Measurements from ENCODE around the gene HSPA2. TPM values are rescaled to one million over a fixed set of nuclear protein-coding genes. Genes with fewer than 3 reads are reported as not detected.
A peak's percentile ranks its signal among the peaks of the same experiment; 100 is the strongest.

Gene HSPA2
- total RNA-seq: 1 to 10 TPM; 7.2 to 7.3 TPM

DNA sequence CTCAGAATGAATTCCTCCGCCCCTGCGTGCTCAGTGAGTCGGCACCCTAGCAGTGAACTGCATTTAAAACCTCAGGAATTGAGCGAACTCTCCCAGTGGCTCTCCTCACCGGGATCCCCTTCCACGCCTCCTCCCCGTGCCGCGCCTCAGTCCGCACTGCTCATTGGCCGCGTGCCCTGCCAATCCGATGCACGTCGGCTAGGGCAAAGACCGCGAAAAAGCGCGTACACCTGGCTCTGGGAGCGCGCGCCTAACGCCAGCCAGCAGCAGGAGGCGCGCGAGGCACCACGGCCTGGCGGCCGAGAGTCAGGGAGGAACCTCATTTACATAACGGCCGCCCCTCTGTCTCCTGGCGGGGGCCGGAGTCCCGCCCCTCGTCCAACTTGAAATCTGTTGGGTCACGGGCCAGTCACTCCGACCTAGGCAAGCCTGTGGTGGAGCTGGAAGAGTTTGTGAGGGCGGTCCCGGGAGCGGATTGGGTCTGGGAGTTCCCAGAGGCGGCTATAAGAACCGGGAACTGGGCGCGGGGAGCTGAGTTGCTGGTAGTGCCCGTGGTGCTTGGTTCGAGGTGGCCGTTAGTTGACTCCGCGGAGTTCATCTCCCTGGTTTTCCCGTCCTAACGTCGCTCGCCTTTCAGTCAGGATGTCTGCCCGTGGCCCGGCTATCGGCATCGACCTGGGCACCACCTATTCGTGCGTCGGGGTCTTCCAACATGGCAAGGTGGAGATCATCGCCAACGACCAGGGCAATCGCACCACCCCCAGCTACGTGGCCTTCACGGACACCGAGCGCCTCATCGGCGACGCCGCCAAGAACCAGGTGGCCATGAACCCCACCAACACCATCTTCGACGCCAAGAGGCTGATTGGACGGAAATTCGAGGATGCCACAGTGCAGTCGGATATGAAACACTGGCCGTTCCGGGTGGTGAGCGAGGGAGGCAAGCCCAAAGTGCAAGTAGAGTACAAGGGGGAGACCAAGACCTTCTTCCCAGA, at the start of gene HSPA2:
Gene HSPA2, plus strand, starts transcription at position 534 of the 995 bp plus-strand sequence. Its CDS starts 109 bp downstream, at position 643.
- Mint-ChIP-seq H3K4me3 (peak within 1 kb of the TSS; percentile 82), H3K27ac (peak within 1 kb of the TSS; percentile 96), H3K27me3 (peaks cover 50% of the 10 kb centered on the region), H3K9me3 (ENCODE audit: low read depth) (no peaks in the 10 kb centered on the region), H3K36me3 (peaks cover 10% of the 10 kb centered on the region), H3K4me1 (peaks cover 38% of the 10 kb centered on the region)
- peak; percentile 95 for ATAC-seq
- peak; percentile 98 for DNase-seq
- CTCF ChIA-PET: interaction anchor here (0.5 to 3.5 kb wide), 24 partner anchors 9 to 723 kb away, joined by 3 to 16 read pairs (median 4); partner anchors contain the start of genes FNTB and PPP1R36

DNA sequence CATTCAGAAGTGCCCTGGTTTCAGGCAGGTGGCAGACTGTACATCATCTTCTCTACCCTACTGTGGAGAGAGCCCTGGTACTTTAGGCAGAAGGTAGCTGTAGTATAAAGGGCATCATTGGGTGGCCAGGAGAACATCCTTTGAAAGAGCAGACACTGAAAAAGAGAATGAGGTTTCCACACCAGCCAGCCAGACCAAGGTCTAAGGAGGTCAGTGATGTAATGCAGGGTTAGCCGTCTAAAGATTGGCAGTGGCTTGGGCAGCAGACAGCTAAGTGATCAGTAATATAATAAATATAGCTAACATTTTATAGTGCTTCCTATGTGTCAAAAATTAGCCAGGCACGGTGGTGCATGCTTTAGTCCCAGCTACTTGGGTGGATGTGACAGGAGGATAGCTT, 48.9 kb upstream of the HSPA2 start:
- no peak overlapping the region for H3K27ac Mint-ChIP-seq
- DNase-seq: no peak

DNA sequence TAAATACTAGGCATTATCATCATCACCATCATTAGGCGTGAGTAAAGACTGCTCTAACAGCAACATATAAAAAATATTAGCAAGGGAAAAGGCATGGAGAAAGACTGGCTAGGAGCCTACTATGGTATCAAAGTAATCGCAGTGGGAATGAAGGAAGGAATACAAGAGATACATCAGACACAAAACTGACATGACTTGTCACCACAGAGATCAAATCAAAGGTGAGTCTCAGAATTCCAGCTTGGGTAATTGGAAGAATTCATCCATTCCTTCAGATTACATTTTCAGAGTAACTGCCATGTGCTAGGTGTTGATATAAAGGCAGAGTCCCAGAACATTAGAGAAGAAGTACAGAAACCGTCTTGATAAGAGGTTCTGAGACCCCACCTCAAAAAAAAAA, 47.1 kb upstream of the HSPA2 start:
- Mint-ChIP-seq H3K9me3 (ENCODE audit: low read depth) (no peaks in the 10 kb centered on the region), H3K36me3 (peaks cover 40% of the 10 kb centered on the region), H3K27ac (peak overlapping the region; percentile 0), H3K27me3 (no peaks in the 10 kb centered on the region), H3K4me1 (peaks cover 38% of the 10 kb centered on the region), H3K4me3 (no peak overlapping the region)
- ATAC-seq (no peak), DNase-seq (no peak)
- CTCF ChIA-PET: interaction anchor here (1.2 to 9.0 kb wide), 7 partner anchors 9 to 149 kb away, joined by 3 to 70 read pairs (median 4); no protein-coding TSS in a partner anchor

More for the DNA sequence above, 48.9 kb upstream of the HSPA2 start:
- Mint-ChIP-seq H3K36me3 (peaks cover 46% of the 10 kb centered on the region), H3K9me3 (ENCODE audit: low read depth) (no peaks in the 10 kb centered on the region), H3K27me3 (no peaks in the 10 kb centered on the region), H3K4me1 (peaks cover 28% of the 10 kb centered on the region), H3K4me3 (no peak overlapping the region)
- CTCF ChIA-PET: interaction anchor here (1.5 to 9.0 kb wide), 2 partner anchors 19 to 62 kb away, joined by 3 to 70 read pairs; no protein-coding TSS in a partner anchor
- ATAC-seq: no peak

DNA sequence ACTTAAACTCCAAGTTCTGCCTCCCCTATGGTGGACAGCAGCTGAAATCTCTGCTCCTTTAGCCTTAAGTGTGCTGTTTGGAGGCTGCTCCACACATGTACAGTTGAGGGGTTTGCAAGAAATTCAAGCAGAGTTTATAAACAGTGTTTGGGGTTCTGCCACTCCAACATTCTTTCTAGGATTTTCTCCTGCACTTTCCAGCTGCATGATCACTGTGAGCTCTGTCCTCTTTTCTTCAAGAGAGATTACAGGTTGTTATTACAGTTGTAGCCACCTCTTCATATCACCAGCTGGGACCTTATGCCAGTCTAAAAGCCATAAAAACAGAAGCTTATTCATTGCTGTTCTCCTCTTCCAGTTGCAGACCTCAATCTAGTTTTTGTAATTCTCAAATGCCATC, 45.3 kb upstream of the HSPA2 start:
- CTCF ChIA-PET: interaction anchor here (1.2 to 9.0 kb wide), 4 partner anchors 10 to 151 kb away, joined by 3 to 70 read pairs (median 14); no protein-coding TSS in a partner anchor
- no peak overlapping the region for H3K4me3 Mint-ChIP-seq
- ATAC-seq (no peak), DNase-seq (no peak)
- H3K27ac Mint-ChIP-seq: peak overlapping the region; percentile 57
- H3K27me3 Mint-ChIP-seq: no peaks in the 10 kb centered on the region
- H3K4me1 Mint-ChIP-seq: peaks cover 50% of the 10 kb centered on the region
- peaks cover 46% of the 10 kb centered on the region for H3K36me3 Mint-ChIP-seq
- H3K9me3 Mint-ChIP-seq (ENCODE audit: low read depth): no peaks in the 10 kb centered on the region

DNA sequence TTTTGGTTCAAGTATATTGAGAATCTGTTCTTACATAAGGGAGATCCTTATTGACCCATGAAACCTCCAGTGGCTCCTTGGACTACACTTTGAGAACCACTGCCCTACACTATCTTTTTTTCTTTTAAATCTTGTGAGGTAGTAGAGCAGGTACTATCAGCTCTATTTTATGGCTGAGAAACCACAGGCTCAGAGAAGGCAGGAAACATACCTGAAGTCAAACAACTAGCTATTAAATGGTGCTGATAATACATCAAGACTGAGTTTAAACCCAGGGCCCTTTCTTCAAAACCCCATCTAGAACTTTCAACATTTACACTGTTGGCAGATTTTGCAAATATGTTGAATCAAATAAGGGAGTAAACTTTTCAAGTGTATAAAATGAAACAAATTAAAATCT, 43.8 kb upstream of the HSPA2 start:
- DNase-seq (no peak), ATAC-seq (no peak)
- CTCF ChIA-PET: interaction anchor here (0.9 to 9.0 kb wide), 6 partner anchors 10 to 193 kb away, joined by 3 to 70 read pairs (median 6); no protein-coding TSS in a partner anchor
- Mint-ChIP-seq H3K36me3 (peaks cover 42% of the 10 kb centered on the region), H3K27me3 (no peaks in the 10 kb centered on the region), H3K9me3 (ENCODE audit: low read depth) (no peaks in the 10 kb centered on the region), H3K4me1 (peaks cover 53% of the 10 kb centered on the region), H3K27ac (no peak overlapping the region), H3K4me3 (no peak overlapping the region)

DNA sequence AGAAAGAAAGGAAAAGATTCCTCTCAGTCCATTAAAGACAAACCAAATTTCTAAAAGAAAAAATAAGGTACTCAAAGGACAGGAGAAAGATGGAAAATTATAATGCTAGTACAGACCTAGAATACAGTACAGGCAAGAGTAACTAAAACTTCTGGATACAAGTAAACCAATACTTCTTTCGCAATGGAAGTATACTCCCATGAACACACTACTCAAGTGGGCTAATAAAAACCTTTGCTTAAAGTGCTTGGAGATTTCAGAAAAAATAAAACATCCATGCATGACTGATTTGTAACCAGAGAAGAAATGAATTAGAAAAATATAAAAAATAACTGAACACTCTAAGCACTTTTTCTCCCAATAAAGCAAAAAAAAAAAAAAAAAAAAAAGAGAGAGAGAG, 40.5 kb upstream of the HSPA2 start:
- CTCF ChIA-PET: interaction anchor here (1.3 to 3.3 kb wide), 2 partner anchors 11 to 18 kb away, joined by 3 to 22 read pairs; no protein-coding TSS in a partner anchor
- H3K36me3 Mint-ChIP-seq: peaks cover 50% of the 10 kb centered on the region
- H3K4me1 Mint-ChIP-seq: peaks cover 42% of the 10 kb centered on the region

DNA sequence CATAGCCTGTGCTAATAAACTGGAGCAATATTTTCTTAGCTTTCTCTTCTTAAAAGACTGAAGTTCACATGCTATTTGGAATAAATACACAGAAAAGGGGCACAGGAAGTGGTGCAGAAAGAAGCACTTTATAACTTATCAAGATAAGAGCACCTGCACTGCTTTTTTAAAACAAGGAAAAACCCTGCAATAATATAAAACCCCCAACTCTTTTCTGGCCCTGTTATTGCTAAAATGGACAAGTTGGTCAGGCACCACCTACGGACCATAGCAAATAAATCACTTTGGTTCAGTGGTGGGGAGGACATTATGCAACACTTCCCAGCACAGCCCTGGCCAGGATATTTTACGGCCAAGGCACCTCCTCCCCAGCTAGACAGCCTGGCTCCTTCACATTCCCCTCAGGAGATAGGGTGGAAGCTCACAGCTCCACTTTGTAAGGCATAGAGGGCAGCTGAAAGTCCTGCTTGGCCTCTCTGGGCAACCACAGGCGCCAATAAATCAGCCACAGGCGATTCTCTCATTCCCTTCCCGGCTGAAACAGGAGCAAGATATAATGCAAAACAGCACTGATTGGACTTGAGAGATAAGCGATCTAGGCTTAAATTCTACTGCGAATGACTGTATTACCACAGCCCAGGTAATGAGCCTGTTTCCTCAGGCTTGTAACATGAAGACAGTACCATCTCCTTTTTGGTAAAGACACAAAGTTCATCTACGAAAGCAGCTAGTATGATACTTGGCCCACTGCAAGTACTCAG, 39.0 kb upstream of the HSPA2 start:
- CTCF ChIA-PET: interaction anchor here (1.0 to 3.3 kb wide), 9 partner anchors 10 to 72 kb away, joined by 3 to 22 read pairs (median 4); no protein-coding TSS in a partner anchor
- DNase-seq (peak; percentile 49), ATAC-seq (no peak)
- peaks cover 56% of the 10 kb centered on the region for H3K36me3 Mint-ChIP-seq
- H3K27ac Mint-ChIP-seq: peak overlapping the region; percentile 99
- peak overlapping the region; percentile 91 for H3K4me3 Mint-ChIP-seq
- no peaks in the 10 kb centered on the region for H3K27me3 Mint-ChIP-seq
- no peaks in the 10 kb centered on the region for H3K9me3 Mint-ChIP-seq (ENCODE audit: low read depth)
- peaks cover 43% of the 10 kb centered on the region for H3K4me1 Mint-ChIP-seq

More for the DNA sequence above, 40.5 kb upstream of the HSPA2 start:
- Mint-ChIP-seq H3K4me3 (peak overlapping the region; percentile 91), H3K27me3 (no peaks in the 10 kb centered on the region), H3K27ac (peak overlapping the region; percentile 99), H3K9me3 (ENCODE audit: low read depth) (no peaks in the 10 kb centered on the region)
- DNase-seq (no peak), ATAC-seq (no peak)

DNA sequence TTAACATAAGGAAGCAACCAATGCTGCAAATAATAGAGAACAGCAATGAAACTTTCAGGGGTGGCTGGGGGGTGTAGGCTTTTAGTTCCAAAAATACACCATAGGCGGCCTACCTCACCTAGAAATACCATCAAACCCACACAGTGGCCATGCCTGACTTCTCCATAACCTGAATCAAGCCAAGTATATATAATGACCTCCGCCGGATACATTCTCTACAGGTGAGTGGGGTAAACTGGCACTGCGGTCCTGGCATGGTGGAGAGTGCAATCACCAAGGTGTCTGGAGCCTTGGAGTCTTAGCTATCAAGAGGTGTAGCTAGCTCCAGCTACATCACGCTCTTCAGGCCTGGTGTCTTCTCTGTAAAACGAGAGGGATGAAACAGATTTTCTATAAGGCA, 38.1 kb upstream of the HSPA2 start:
- DNase-seq (peak; percentile 54), ATAC-seq (no peak)
- Mint-ChIP-seq H3K4me3 (peak overlapping the region; percentile 91), H3K4me1 (peaks cover 42% of the 10 kb centered on the region), H3K36me3 (peaks cover 56% of the 10 kb centered on the region), H3K27me3 (no peaks in the 10 kb centered on the region), H3K9me3 (ENCODE audit: low read depth) (no peaks in the 10 kb centered on the region), H3K27ac (peak overlapping the region; percentile 99)
- CTCF ChIA-PET: interaction anchor here (0.6 to 3.3 kb wide), 11 partner anchors 9 to 978 kb away, joined by 3 to 22 read pairs (median 4); no protein-coding TSS in a partner anchor

DNA sequence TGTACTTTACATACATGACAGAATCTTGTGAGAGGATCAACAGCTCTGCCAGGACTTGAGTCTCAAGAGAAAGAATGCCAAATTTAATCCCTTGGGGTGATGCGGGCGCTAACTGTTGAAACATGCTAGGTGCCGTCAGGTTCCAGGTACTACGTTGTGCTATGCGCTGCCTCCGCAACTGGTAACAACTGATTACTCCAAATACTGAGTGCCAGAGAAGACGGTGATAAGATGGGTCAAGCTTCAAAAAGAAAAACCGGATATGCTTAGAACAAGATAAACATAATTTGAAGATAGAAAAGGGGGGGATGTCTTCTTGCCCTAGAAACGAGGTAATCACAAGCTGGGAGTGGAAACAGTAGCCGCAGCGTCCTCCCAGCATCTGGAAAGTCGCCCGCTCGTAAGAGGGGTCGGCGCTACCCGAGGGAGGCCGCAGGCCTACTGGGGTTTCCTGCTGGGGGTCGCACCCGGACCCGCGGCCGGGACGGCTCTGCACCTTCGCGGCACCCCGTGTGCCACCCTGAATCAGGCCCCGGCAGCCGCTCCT, 37.6 kb upstream of the HSPA2 start:
- ATAC-seq: no peak
- DNase-seq: peak; percentile 53
- H3K9me3 Mint-ChIP-seq (ENCODE audit: low read depth): no peaks in the 10 kb centered on the region
- H3K4me1 Mint-ChIP-seq: peaks cover 42% of the 10 kb centered on the region
- CTCF ChIA-PET: interaction anchor here (0.6 to 3.3 kb wide), 9 partner anchors 8 to 977 kb away, joined by 3 to 22 read pairs (median 4); no protein-coding TSS in a partner anchor
- H3K4me3 Mint-ChIP-seq: peak overlapping the region; percentile 91
- peaks cover 55% of the 10 kb centered on the region for H3K36me3 Mint-ChIP-seq
- H3K27ac Mint-ChIP-seq: peak overlapping the region; percentile 99
- no peaks in the 10 kb centered on the region for H3K27me3 Mint-ChIP-seq

DNA sequence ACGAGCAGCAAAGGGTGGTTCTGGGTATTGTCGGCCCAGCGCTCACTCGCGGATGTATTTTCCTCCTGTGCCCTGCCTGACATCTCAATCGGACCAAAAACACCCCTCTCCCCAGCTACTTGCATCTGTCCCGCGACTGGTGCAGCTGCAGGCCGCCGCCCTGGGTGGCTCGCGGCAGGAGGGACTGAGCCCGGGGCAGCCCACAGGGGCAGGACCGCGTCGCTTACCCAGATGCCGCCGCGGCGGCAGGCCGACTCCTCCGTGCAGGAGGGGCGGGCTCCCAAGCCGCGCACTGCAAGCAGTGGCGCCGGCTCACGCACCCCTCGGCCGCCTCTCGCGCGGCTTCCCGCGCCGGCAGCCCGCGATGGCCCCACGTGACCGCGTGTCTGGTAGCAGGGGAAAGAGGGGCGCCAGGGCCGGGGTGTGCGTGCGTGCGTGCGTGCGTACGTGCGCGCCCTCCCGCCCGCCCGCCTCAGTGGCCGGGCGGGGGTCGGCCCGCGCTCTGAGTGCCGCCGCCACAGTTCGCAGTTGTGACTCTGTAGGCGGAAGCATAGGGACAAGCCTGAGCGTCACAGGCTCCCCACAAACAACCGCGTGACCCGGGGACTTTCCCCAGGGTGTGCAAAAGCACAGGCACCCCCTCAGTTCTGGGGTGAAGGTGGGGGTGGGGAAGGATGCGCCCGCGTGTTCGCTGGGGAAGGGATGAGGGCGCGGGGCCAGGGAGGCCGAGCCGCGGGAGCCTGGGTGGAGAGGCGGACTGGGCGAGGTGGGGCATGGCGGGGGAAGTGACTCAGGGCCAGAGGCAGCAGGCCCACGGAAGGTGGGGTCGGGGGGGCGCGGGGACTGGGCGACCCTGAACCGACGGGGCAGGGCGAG, 36.9 kb upstream of the HSPA2 start, which contains the start of gene ZBTB25:
Gene ZBTB25, minus strand, starts transcription at position 405 of the 876 bp plus-strand sequence. CDS start 13,305 bp downstream, outside the sequence.
- peak within 1 kb of the TSS; percentile 91 for H3K4me3 Mint-ChIP-seq
- no peaks in the 10 kb centered on the region for H3K9me3 Mint-ChIP-seq (ENCODE audit: low read depth)
- no peaks in the 10 kb centered on the region for H3K27me3 Mint-ChIP-seq
- CTCF ChIA-PET: interaction anchor here (0.7 to 3.3 kb wide), 6 partner anchors 8 to 74 kb away, joined by 3 to 22 read pairs (median 4); no protein-coding TSS in a partner anchor
- H3K4me1 Mint-ChIP-seq: peaks cover 46% of the 10 kb centered on the region
- H3K27ac Mint-ChIP-seq: peak within 1 kb of the TSS; percentile 99
- peak; percentile 99 for DNase-seq
- peak; percentile 68 for ATAC-seq
- peaks cover 55% of the 10 kb centered on the region for H3K36me3 Mint-ChIP-seq

DNA sequence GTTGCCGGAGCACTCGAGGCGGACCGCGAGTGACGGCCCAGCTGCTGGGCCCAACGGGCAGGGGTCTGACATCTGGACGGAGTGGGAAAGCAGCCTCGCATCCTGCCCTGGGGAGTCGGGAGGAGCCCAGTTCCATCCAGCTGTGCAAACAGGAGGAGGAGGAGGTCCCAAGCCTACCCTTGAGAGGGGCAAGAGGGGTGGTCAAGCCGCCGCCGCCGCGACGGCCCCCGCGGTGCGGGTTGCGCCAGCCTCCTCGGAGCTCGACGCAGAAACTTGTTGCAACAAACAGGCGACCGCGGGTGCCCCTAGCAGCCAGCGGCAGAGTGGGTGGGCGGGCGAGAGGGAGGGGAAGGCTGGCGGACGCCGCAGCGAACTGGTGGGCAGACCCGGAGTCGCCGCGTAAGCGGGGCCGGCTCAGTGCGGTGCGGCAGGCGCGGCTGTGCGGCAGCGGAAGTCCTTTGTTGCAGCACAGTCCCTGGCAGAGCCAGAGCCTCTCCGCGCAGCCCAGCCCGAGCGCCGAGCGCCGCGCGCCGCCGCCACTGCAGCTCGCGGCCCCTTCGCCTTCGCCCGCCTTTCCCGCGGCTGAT, 36.1 kb upstream of the HSPA2 start, which contains the start of gene ZBTB1:
Gene ZBTB1, plus strand, starts transcription at position 461 of the 587 bp plus-strand sequence. CDS start 16,735 bp downstream, outside the sequence.
- no peaks in the 10 kb centered on the region for H3K27me3 Mint-ChIP-seq
- CTCF ChIA-PET: interaction anchor here (0.6 to 1.8 kb wide), 3 partner anchors 75 to 169 kb away, joined by 3 to 4 read pairs (median 3); no protein-coding TSS in a partner anchor
- H3K36me3 Mint-ChIP-seq: peaks cover 53% of the 10 kb centered on the region
- H3K9me3 Mint-ChIP-seq (ENCODE audit: low read depth): no peaks in the 10 kb centered on the region
- peak within 1 kb of the TSS; percentile 99 for H3K27ac Mint-ChIP-seq
- peak; percentile 91 for DNase-seq
- ATAC-seq: peak; percentile 47
- peak within 1 kb of the TSS; percentile 91 for H3K4me3 Mint-ChIP-seq
- H3K4me1 Mint-ChIP-seq: peaks cover 50% of the 10 kb centered on the region
